Ovary (tissue), 9 donors: ENCODE measurements around the gene AAK1. TPM values are rescaled to one million over a fixed set of nuclear protein-coding genes. Genes with fewer than 3 reads are reported as not detected.

Experiments used
- DNase-seq, 5 donors: peaks; one replicate each; pipeline ENCODE4 v3.0.0-alpha.2; 2019 to 2020
- H3K27ac ChIP-seq, 2 donors: fragments of 200-600 bp; one replicate each; pipeline versions ENCODE4 v1.5.1 to v1.8.0; 2019 to 2022
- H3K27me3 ChIP-seq: fragments of 200-600 bp; one replicate; pipeline ENCODE4 v1.8.0; 2022
- H3K36me3 ChIP-seq: fragments of 200-600 bp; sonication (generic); one replicate; pipeline ENCODE4 v1.5.1; 2019
- H3K4me1 ChIP-seq: one replicate; pipeline ENCODE4 v1.8.1; 2013; ENCODE audit warnings: mild to moderate bottlenecking, moderate library complexity; ENCODE audit not compliant: insufficient read depth
- H3K4me3 ChIP-seq: fragments of 200-600 bp; sonication (generic); one replicate; pipeline ENCODE4 v1.5.1; 2017
- H3K9me3 ChIP-seq, 2 donors: fragments of 200-600 bp in 1 of 2; sonication (generic) in 1 of 2; one replicate each; pipeline versions ENCODE4 v1.5.1 to v1.8.1; 2013 to 2019; ENCODE audit warnings: mild to moderate bottlenecking in 1 of 2, moderate library complexity in 1 of 2
- CTCF ChIP-seq, 3 donors: fragments of 450-650 bp in 2 of 3; fragments of 200-600 bp in 1 of 3; IDR thresholded peaks; one replicate each; pipeline versions ENCODE4 v1.5.1 to v1.8.0; 2016 to 2022; ENCODE audit warnings: antibody characterized with exemption in 3 of 3, mild to moderate bottlenecking in 1 of 3
- EP300 ChIP-seq: sonication (generic); formaldehyde crosslinking; IDR thresholded peaks from one replicate; pipeline ENCODE4 v1.6.1; 2017; ENCODE audit warnings: antibody characterized with exemption
- POLR2A ChIP-seq: fragments of 450-650 bp; IDR thresholded peaks from one replicate; pipeline ENCODE4 v1.6.1; 2017; ENCODE audit warnings: antibody characterized with exemption, mild to moderate bottlenecking, moderate library complexity
- WGBS, 3 donors: extraction: QIAGEN DNeasy Blood & Tissue Kit in 1 of 3; methylation state at CpG; one replicate each; pipeline versions ENCODE4 v1.1.5 to v1.1.7; 2013 to 2017; 5-methylcytosine and 5-hydroxymethylcytosine counted together
- intact Hi-C, 4 donors: fragments of 100-400 bp; cut with DNase I; formaldehyde crosslinking; loops; one replicate each; pipeline versions ENCODE4 v1.11.0 to v1.15.1; 2022 to 2023
- polyA plus RNA-seq, 2 donors: library from polyadenylated mRNA; stranded (reverse); fragments of 200-250 nt in 1 of 2; fragments of 350-450 nt in 1 of 2; fragmentation: Illumina TruSeq in 1 of 2; extraction: RNeasy Lipid Tissue Mini Kit (QIAGEN cat#74804) in 1 of 2; gene quantifications; one replicate each; pipeline ENCODE4 v1.2.3, GENCODE V29; 2013 to 2014
- total RNA-seq, 7 donors: library from RNA; depleted of rRNA in 2 of 7; stranded (reverse); fragments of >200 nt in 2 of 7; fragmentation: NEBNext Ultra II Directional in 3 of 7; extraction: Animal tissue kit (Norgen Biotek cat#: 25700) in 3 of 7; gene quantifications; one replicate each; pipeline versions ENCODE4 v1.1.0 to v1.2.4, GENCODE V29; 2016 to 2023
- donor health status: DM: no; HTN: no; CAD: no; lungs with moderate emphysema.
- donor health status: DM: no; HTN: no; CAD: no.
- donor health status: Bipolar disorder and iron deficiency.
- donor health status: DM: yes; HTN: yes; CAD: no.
- donor health status: DM: no; HTN: no; CAD: no.
- donor health status: DM: yes; HTN: yes; CAD: no.

Gene AAK1
- total and polyA plus RNA-seq, 9 donors, result 7.4 to 53.6 (median 34.3) TPM

- H3K27me3 ChIP-seq, result no peaks in the 10 kb centered on the region
- H3K36me3 ChIP-seq, result no peaks in the 10 kb centered on the region
- H3K4me3 ChIP-seq, result no peak overlapping the region
- no peak for TF ChIP-seq EP300
- no peak for TF ChIP-seq POLR2A
- no peak for TF ChIP-seq CTCF (IDR thresholded peaks at IDR 0.05)
- no peaks in the 10 kb centered on the region for H3K9me3 ChIP-seq
- peaks cover 2% of the 10 kb centered on the region for H3K4me1 ChIP-seq
- no peak for DNase-seq
- H3K27ac ChIP-seq, result no peak overlapping the region
- 90 to 95% (median 92%) methylated on average over 3 of the region's 3 CpGs for whole genome bisulfite sequencing, 3 donors
- intact Hi-C loops, result no loop called here
Observed at GRCh38 chr2:69495861-69496260, 147.7 kb downstream of the AAK1 start.

GRCh38 chr2:69495008-69495407 is 148.5 kb downstream of the AAK1 start:
- Histone ChIP-seq H3K4me1 (peaks cover 2% of the 10 kb centered on the region), H3K36me3 (no peaks in the 10 kb centered on the region), H3K9me3 (no peaks in the 10 kb centered on the region), H3K4me3 (no peak overlapping the region), H3K27ac (no peak overlapping the region), H3K27me3 (no peaks in the 10 kb centered on the region)
- no peak for TF ChIP-seq POLR2A
- no peak for TF ChIP-seq CTCF (IDR thresholded peaks at IDR 0.05)
- no peak for TF ChIP-seq EP300
- intact Hi-C loops, result no loop called here
- no peak for DNase-seq
- WGBS, 3 donors, result 36 to 52% (median 40%) methylated on average over 3 of the region's 3 CpGs

GRCh38 chr2:69494126-69494525 is 149.4 kb downstream of the AAK1 start:
- Histone ChIP-seq H3K36me3 (no peaks in the 10 kb centered on the region), H3K27ac (no peak overlapping the region), H3K27me3 (no peaks in the 10 kb centered on the region), H3K4me1 (peaks cover 4% of the 10 kb centered on the region), H3K4me3 (no peak overlapping the region), H3K9me3 (no peaks in the 10 kb centered on the region)
- no peak for DNase-seq
- 70 to 86% (median 81%) methylated on average over 3 of the region's 3 CpGs for WGBS, 3 donors
- intact Hi-C loops, result no loop called here
- no peak for TF ChIP-seq POLR2A
- TF ChIP-seq EP300, result no peak
- TF ChIP-seq CTCF (IDR thresholded peaks at IDR 0.05), result no peak

GRCh38 chr2:69493268-69493667 is 150.3 kb downstream of the AAK1 start:
- Histone ChIP-seq H3K4me1 (peaks cover 4% of the 10 kb centered on the region), H3K27ac (no peak overlapping the region), H3K9me3 (no peaks in the 10 kb centered on the region), H3K36me3 (no peaks in the 10 kb centered on the region), H3K27me3 (no peaks in the 10 kb centered on the region), H3K4me3 (no peak overlapping the region)
- WGBS, 3 donors, result 70 to 74% (median 73%) methylated on average over 6 of the region's 6 CpGs
- DNase-seq, result no peak
- intact Hi-C loops, result no loop called here
- TF ChIP-seq EP300, result no peak
- no peak for TF ChIP-seq CTCF (IDR thresholded peaks at IDR 0.05)

- Histone ChIP-seq H3K27ac (no peak overlapping the region), H3K4me1 (peaks cover 4% of the 10 kb centered on the region), H3K36me3 (no peaks in the 10 kb centered on the region), H3K9me3 (no peaks in the 10 kb centered on the region), H3K4me3 (no peak overlapping the region), H3K27me3 (no peaks in the 10 kb centered on the region)
- DNase-seq, result no peak
- WGBS, 3 donors, result 89 to 92% (median 91%) methylated on average over 4 of the region's 4 CpGs
- TF ChIP-seq CTCF (IDR thresholded peaks at IDR 0.05) (no peak), POLR2A (no peak)
- intact Hi-C loops, result no loop called here
Observed at GRCh38 chr2:69491864-69492263, 151.7 kb downstream of the AAK1 start.
